T-cell (primary cell): ENCODE results near the gene PTPN21. TPM values are rescaled to one million over a fixed set of nuclear protein-coding genes. Genes with fewer than 3 reads are reported as not detected.

Source experiments
- ATAC-seq, 4 experiments: fragments of 200-7000 bp in 3 of 4; fragments of 150-1000 bp in 1 of 4; cut with Tn5 transposase; replicated peaks in 1 of 4; 1 replicate in 3 of 4; 2 replicates in 1 of 4; pipeline ENCODE4 v1.10.0; 2021; ENCODE audit warnings: moderate library complexity in 3 of 4, mild to moderate bottlenecking in 2 of 4, moderate number of reproducible peaks in 1 of 4
- CTCF ChIA-PET, 2 donors: fragments of 300-600 bp; sonication (Branson Sonifier 250); formaldehyde crosslinking; loops; one replicate each; lab custom pipeline; 2022; ENCODE audit warnings: antibody characterized with exemption in 2 of 2; lab: Charles Lee
- POLR2A ChIA-PET, 2 donors: fragments of 300-600 bp; sonication (Branson Sonifier 250); formaldehyde crosslinking; loops; one replicate each; lab custom pipeline; 2022; ENCODE audit warnings: antibody characterized with exemption in 2 of 2; lab: Charles Lee
- DNase-seq, 35 experiments: peaks; one replicate each; pipeline versions ENCODE4 v3.0.0 to v3.0.0-alpha.2; 2013 to 2023
- H3K27ac ChIP-seq: one replicate; pipeline ENCODE4 v1.5.1; 2013; ENCODE audit warnings: low read length
- H3K27me3 ChIP-seq, 2 experiments: replicated peaks in 1 of 2; 1 replicate in 1 of 2; 2 replicates in 1 of 2; pipeline versions ENCODE4 v1.6.1 to v1.7.0; 2013; ENCODE audit warnings: low read length in 1 of 2, mixed read lengths in 1 of 2; ENCODE audit not compliant: control insufficient read depth in 2 of 2, insufficient read depth in 2 of 2; ENCODE audit errors: extremely low read depth in 1 of 2
- H3K36me3 ChIP-seq, 2 donors: 1 replicate in 1 of 2; 2 replicates in 1 of 2; pipeline versions ENCODE4 v1.6.1 to v1.7.0; 2013; ENCODE audit warnings: low read length in 1 of 2; ENCODE audit not compliant: control insufficient read depth in 2 of 2, insufficient read depth in 1 of 2; ENCODE audit errors: extremely low read depth in 1 of 2
- H3K4me1 ChIP-seq, 2 experiments: 1 replicate in 1 of 2; 2 replicates in 1 of 2; pipeline versions ENCODE4 v1.6.1 to v1.7.0; 2013; ENCODE audit warnings: low read length in 2 of 2, mixed read lengths in 1 of 2; ENCODE audit not compliant: insufficient read depth in 2 of 2, control insufficient read depth in 1 of 2; ENCODE audit errors: extremely low read depth in 1 of 2
- H3K4me3 ChIP-seq, 2 donors: 1 replicate in 1 of 2; 2 replicates in 1 of 2; pipeline versions ENCODE4 v1.5.1 to v1.7.0; 2013; ENCODE audit warnings: mild to moderate bottlenecking in 2 of 2, low read length in 1 of 2, moderate library complexity in 1 of 2; ENCODE audit not compliant: control insufficient read depth in 1 of 2; ENCODE audit errors: extremely low read depth in 1 of 2
- H3K9me3 ChIP-seq: 2 replicates; pipeline ENCODE4 v1.7.0; 2013
- H3K27ac Mint-ChIP-seq, 2 donors: one replicate each; pipeline ENCODE4 v1.8.0; 2020 to 2021; ENCODE audit warnings: mild to moderate bottlenecking in 2 of 2, mixed read lengths in 2 of 2
- H3K27me3 Mint-ChIP-seq, 2 donors: one replicate each; pipeline ENCODE4 v1.8.0; 2021 to 2022; ENCODE audit warnings: mixed read lengths in 2 of 2
- H3K36me3 Mint-ChIP-seq: one replicate; pipeline ENCODE4 v1.8.0; 2021; ENCODE audit warnings: mixed read lengths
- H3K4me1 Mint-ChIP-seq, 3 donors: one replicate each; pipeline ENCODE4 v1.8.0; 2020 to 2022; ENCODE audit warnings: mixed read lengths in 3 of 3, mild to moderate bottlenecking in 1 of 3
- H3K4me3 Mint-ChIP-seq, 3 donors: one replicate each; pipeline ENCODE4 v1.8.0; 2020 to 2022; ENCODE audit warnings: mild to moderate bottlenecking in 3 of 3, mixed read lengths in 3 of 3, moderate library complexity in 3 of 3
- H3K9me3 Mint-ChIP-seq, 3 donors: one replicate each; pipeline ENCODE4 v1.8.0; 2020 to 2022; ENCODE audit warnings: mixed read lengths in 3 of 3
- WGBS: methylation state at CpG from one replicate; pipeline ENCODE4 v1.1.5; 2013; ENCODE audit warnings: missing lambda C conversion rate; ENCODE audit not compliant: insufficient coverage; 5-methylcytosine and 5-hydroxymethylcytosine counted together
- total RNA-seq, 35 experiments: library from RNA in 6 of 35; stranded (reverse) in 6 of 35; fragments of 120-200 nt in 1 of 35; gene quantifications; one replicate each; pipeline versions ENCODE4 v1.2.1 to v1.2.4 and lab custom pipeline; 2013 to 2026

Gene PTPN21
- total RNA-seq, 5 donors from 2014 or later (not counting 1 experiment from before 2014, with no cell fraction given): 0.07 to 0.60 (median 0.18) TPM; not detected in 2

GRCh38 chr14:88568196-88568595, 13.4 kb upstream of the PTPN21 start:
- Mint-ChIP-seq H3K27me3 (no peaks in the 10 kb centered on the region), H3K9me3 (no peaks in the 10 kb centered on the region), H3K27ac (no peak overlapping the region), H3K4me1 (peaks cover 14 to 16% (median 15%) of the 10 kb centered on the region in 3 donors), H3K36me3 (peaks cover 43% of the 10 kb centered on the region), H3K4me3 (no peak overlapping the region)
- CTCF ChIA-PET: no interaction called here
- ATAC-seq (no peak), DNase-seq (no peak)
- H3K36me3 ChIP-seq: peaks cover 0 to 43% of the 10 kb centered on the region in 2 donors
- WGBS: no CpG with 5 or more reads among the region's 3 CpGs
- no peaks in the 10 kb centered on the region for H3K27me3 ChIP-seq
- no peaks in the 10 kb centered on the region for H3K9me3 ChIP-seq
- H3K4me1 ChIP-seq: peaks cover 5 to 9% of the 10 kb centered on the region in 2 experiments
- POLR2A ChIA-PET: no interaction called here
- H3K4me3 ChIP-seq: no peak overlapping the region
- H3K27ac ChIP-seq: no peak overlapping the region

DNA sequence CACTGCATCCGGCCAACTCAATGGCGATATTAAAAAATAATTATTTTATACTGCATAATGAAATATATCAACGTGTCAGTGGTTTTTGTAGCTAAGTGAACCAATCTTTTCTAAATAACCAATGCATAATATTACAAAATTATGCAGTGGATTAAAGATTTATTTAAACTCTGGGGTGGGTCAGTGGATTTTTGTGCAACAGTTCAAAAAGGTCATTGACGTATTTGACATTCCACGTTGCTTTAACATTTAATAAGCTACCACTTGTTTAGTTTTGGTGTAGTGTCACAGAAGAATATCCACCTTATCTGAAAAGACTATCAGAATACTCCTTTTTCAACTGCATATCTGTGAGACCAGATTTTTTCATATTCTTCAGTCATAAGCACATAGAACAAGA, 10.6 kb upstream of the PTPN21 start:
- ChIA-PET CTCF (no interaction called here), POLR2A (interaction anchor here in 1 of 2 donors (0.6 kb wide), 1 partner anchor 1818 kb away, joined by 3 read pairs; no protein-coding TSS in a partner anchor)
- H3K4me3 ChIP-seq: no peak overlapping the region
- peaks cover 25% of the 10 kb centered on the region in 3 donors for H3K4me1 Mint-ChIP-seq
- H3K9me3 Mint-ChIP-seq: no peaks in the 10 kb centered on the region
- peaks cover 0 to 7% of the 10 kb centered on the region in 2 donors for H3K27me3 Mint-ChIP-seq
- H3K4me1 ChIP-seq: peaks cover 11 to 13% of the 10 kb centered on the region in 2 experiments
- no peak overlapping the region for H3K27ac ChIP-seq
- peaks cover 0 to 27% of the 10 kb centered on the region in 2 donors for H3K36me3 ChIP-seq
- H3K36me3 Mint-ChIP-seq: peaks cover 24% of the 10 kb centered on the region
- no peak overlapping the region for H3K27ac Mint-ChIP-seq
- ATAC-seq (no peak), DNase-seq (no peak)
- WGBS: no CpG with 5 or more reads among the region's 5 CpGs
- no peak overlapping the region for H3K4me3 Mint-ChIP-seq
- no peaks in the 10 kb centered on the region for H3K9me3 ChIP-seq
- peaks cover 0 to 10% of the 10 kb centered on the region in 2 experiments for H3K27me3 ChIP-seq

DNA sequence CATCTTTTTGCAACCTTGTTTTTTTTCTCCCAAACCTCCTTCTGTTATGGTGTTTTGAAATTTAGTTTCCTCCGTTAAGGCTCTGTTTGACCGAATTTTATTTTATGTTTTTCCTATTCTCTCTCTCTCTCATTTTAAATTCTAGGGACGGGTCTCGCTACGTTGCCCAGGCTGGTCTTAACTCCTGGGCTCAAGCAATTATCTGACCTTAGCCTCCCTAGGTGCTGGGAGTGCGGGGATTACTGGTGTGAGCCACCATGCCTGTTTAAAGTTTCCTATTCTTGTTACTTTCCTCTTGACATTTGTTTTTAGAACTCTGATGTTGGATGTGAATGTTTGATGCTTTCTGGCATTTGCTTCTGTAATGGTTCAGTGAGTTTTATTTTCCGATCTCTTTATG, 9.0 kb upstream of the PTPN21 start:
- CTCF ChIA-PET: interaction anchor here in 1 of 2 donors (0.6 kb wide), 1 partner anchor 184 kb away, joined by 3 read pairs; no protein-coding TSS in a partner anchor
- H3K36me3 Mint-ChIP-seq: peaks cover 10% of the 10 kb centered on the region

GRCh38 chr14:88562831-88563686, 8.3 kb upstream of the PTPN21 start, which contains the start of gene ZC3H14:
Gene ZC3H14 (plus strand): TSS chr14:88563037. CDS start chr14:88563134, 97 bp downstream.
- ChIA-PET CTCF (interaction anchor here in 1 of 2 donors (0.6 kb wide), 1 partner anchor 183 kb away, joined by 3 read pairs; no protein-coding TSS in a partner anchor), POLR2A (interaction anchor here in 1 of 2 donors (0.6 kb wide), 1 partner anchor 24 kb away, joined by 4 read pairs; no protein-coding TSS in a partner anchor)
- H3K4me1 Mint-ChIP-seq: peaks cover 30 to 32% (median 31%) of the 10 kb centered on the region in 3 donors

More for the DNA sequence above, 9.0 kb upstream of the PTPN21 start:
- H3K27me3 Mint-ChIP-seq: peaks cover 0 to 7% of the 10 kb centered on the region in 2 donors
- Histone ChIP-seq H3K4me1 (peaks cover 11 to 13% of the 10 kb centered on the region in 2 experiments), H3K36me3 (peaks cover 0 to 15% of the 10 kb centered on the region in 2 donors), H3K9me3 (no peaks in the 10 kb centered on the region), H3K27me3 (peaks cover 0 to 10% of the 10 kb centered on the region in 2 experiments), H3K4me3 (peak overlapping the region; percentile 72 to 93), H3K27ac (no peak overlapping the region)
- POLR2A ChIA-PET: no interaction called here
- peaks cover 28 to 31% (median 30%) of the 10 kb centered on the region in 3 donors for H3K4me1 Mint-ChIP-seq
- peak overlapping the region; percentile 80 to 95 (median 93) for H3K4me3 Mint-ChIP-seq
- ATAC-seq (no peak), DNase-seq (no peak)
- WGBS: 86% methylated on average over 3 of the region's 7 CpGs
- H3K9me3 Mint-ChIP-seq: no peaks in the 10 kb centered on the region
- peak overlapping the region; percentile 75 to 82 for H3K27ac Mint-ChIP-seq

GRCh38 chr14:88562532-88562830, 7.7 kb upstream of the PTPN21 start:
- Mint-ChIP-seq H3K9me3 (no peaks in the 10 kb centered on the region), H3K4me1 (peaks cover 35 to 37% (median 36%) of the 10 kb centered on the region in 3 donors), H3K27me3 (peaks cover 0 to 10% of the 10 kb centered on the region in 2 donors), H3K36me3 (no peaks in the 10 kb centered on the region), H3K4me3 (peak overlapping the region; percentile 80 to 95 (median 93)), H3K27ac (peak overlapping the region; percentile 61 to 78)
- Histone ChIP-seq H3K4me3 (peak overlapping the region; percentile 72 to 93), H3K9me3 (no peaks in the 10 kb centered on the region), H3K27me3 (peaks cover 0 to 12% of the 10 kb centered on the region in 2 experiments), H3K36me3 (peaks cover 0 to 3% of the 10 kb centered on the region in 2 donors), H3K4me1 (peaks cover 13 to 17% of the 10 kb centered on the region in 2 experiments), H3K27ac (no peak overlapping the region)
- DNase-seq: no peak
- no peak for ATAC-seq
- ChIA-PET CTCF (no interaction called here), POLR2A (no interaction called here)
- 46% methylated on average over 4 of the region's 5 CpGs for WGBS

More at GRCh38 chr14:88562831-88563686, 8.3 kb upstream of the PTPN21 start, which contains the start of gene ZC3H14:
- Mint-ChIP-seq H3K27ac (peak within 1 kb of the TSS; percentile 78 to 85), H3K9me3 (no peaks in the 10 kb centered on the region), H3K27me3 (peaks cover 0 to 7% of the 10 kb centered on the region in 2 donors), H3K4me3 (peak within 1 kb of the TSS; percentile 80 to 95 (median 93)), H3K36me3 (peaks cover 4% of the 10 kb centered on the region)
- ATAC-seq: peak; percentile 97 to 98 (median 98)
- peaks cover 0 to 7% of the 10 kb centered on the region in 2 donors for H3K36me3 ChIP-seq
- H3K27ac ChIP-seq: peak within 1 kb of the TSS; percentile 36
- WGBS: under 1% methylated on average over 92 of the region's 99 CpGs
- H3K4me3 ChIP-seq: peak within 1 kb of the TSS; percentile 72 to 93
- H3K27me3 ChIP-seq: peaks cover 0 to 10% of the 10 kb centered on the region in 2 experiments
- peaks cover 11 to 13% of the 10 kb centered on the region in 2 experiments for H3K4me1 ChIP-seq
- no peaks in the 10 kb centered on the region for H3K9me3 ChIP-seq
- peak; percentile 68 to 94 (median 81) for DNase-seq

DNA sequence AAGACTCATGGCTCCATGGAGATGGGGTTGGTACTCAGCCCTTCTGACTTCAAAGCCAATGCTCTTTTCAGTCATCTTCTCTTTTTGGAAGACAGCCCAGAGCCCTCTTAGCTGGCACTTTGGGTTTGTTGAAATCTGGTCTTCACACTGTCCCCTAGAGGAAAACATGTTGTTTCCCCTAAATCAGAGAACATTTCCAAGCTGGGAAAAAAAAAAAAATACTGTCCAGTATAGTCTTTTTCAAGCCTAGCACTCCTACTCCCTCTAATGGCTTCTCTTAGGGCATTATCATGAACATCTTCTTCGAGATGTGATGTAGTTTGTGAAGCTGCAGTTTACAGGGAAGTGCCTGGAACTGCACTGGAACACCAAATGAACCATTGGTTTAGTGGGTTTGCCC, 5.0 kb upstream of the PTPN21 start:
- H3K36me3 Mint-ChIP-seq: no peaks in the 10 kb centered on the region
- ChIA-PET CTCF (no interaction called here), POLR2A (no interaction called here)
- Histone ChIP-seq H3K4me1 (peaks cover 13 to 25% of the 10 kb centered on the region in 2 experiments), H3K9me3 (no peaks in the 10 kb centered on the region), H3K27ac (no peak overlapping the region), H3K36me3 (no peaks in the 10 kb centered on the region), H3K27me3 (peaks cover 7 to 18% of the 10 kb centered on the region in 2 experiments), H3K4me3 (no peak overlapping the region)
- no CpG with 5 or more reads among the region's 1 CpG for WGBS
- ATAC-seq (no peak), DNase-seq (no peak)
- H3K27ac Mint-ChIP-seq: no peak overlapping the region
- H3K27me3 Mint-ChIP-seq: peaks cover 15 to 29% of the 10 kb centered on the region in 2 donors
- no peak overlapping the region for H3K4me3 Mint-ChIP-seq
- H3K4me1 Mint-ChIP-seq: peaks cover 49 to 55% (median 51%) of the 10 kb centered on the region in 3 donors
- no peaks in the 10 kb centered on the region for H3K9me3 Mint-ChIP-seq
